GM21576 (cell line): Measurements from ENCODE around the gene SLC14A1.
A peak's percentile ranks its signal among the peaks of the same experiment; 100 is the strongest.

Source experiments
- ATAC-seq: cut with Tn5 transposase; IDR thresholded peaks from one replicate; pipeline ENCODE4 v1.9.1; 2021; ENCODE audit warnings: mild to moderate bottlenecking, moderate library complexity; ENCODE audit not compliant: unreplicated experiment

The SLC14A1 gene

DNA sequence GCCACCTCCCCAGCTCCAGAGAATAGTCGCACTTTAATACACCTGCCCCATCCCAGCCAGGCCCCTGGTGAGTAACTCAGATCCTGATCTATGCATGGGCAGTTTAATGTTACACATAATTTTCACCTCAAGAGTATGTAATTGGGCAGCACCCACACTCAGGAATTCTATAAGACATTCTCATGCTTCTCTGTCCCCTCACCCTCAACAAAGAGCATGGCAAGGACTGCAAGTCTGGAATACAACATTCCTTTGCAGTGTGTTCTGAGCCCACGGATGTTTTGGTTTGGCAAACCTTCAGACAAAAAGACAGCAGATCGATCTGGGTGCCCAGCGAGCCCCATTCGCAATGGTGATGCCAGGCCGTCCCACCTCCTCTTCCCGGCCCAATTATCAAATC is 4.9 kb upstream of the SLC14A1 start:
- ATAC-seq: no peak

DNA sequence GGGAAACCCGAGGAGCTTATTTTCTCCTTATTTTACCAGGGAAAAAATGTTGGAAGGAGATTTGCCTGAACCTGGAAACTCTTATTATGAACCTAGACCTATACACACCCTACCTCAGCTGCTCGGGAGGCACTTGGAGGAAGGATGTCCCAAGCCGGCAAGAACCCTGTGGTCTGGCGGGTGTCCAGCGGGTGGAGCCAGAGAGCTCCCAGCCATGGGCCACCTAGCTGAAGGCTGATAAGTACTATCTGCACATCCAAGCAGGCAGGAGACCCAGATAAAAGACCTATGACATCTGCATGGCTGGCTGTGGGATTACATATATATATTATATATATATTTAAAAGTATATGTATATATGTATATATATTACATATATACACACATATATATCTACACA is 1.1 kb upstream of the SLC14A1 start:
- peak; percentile 91 for ATAC-seq

DNA sequence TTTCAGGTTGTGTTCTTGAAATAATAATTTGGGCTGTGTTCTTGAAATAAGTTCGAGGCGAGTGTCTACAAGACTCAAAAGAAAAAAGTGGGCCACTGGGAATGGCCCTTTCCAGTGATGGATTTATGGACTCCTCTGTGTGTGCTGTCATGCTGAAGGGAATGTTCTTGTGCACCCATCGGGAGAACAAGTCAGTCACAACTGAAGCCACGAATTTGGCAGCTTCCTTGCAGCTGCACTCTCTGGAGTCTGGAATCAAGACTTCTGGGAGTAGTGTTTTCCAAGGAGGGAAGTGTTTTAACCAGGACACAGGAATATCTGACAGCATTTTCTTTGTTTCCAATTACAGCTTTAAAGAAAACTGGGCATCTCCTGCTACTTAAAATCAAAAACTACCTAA is 620 bp downstream of the SLC14A1 start:
- no peak for ATAC-seq

GRCh38 chr18:45725336-45725735 is 1.4 kb downstream of the SLC14A1 start:
- ATAC-seq: no peak

DNA sequence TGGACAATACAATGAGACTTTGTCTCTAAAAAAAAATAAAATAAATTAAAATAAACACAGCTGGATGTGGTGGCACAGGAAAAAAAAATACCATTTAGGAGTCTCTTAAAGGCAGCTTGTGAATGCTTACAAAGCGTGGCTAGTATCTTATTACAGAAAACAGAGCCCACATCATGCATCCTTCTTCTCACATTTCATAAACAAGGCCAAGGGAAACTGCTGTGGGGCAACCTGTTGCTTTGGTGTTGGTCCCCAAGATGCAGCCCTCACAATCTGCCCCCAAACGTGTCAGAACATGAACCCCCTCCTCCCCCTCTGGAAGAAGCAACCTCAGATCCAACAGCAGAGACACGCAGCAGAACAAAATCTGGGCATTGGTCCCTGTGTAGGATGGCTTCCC is 2.6 kb downstream of the SLC14A1 start:
- ATAC-seq: no peak

GRCh38 chr18:45727068-45727467 is 3.1 kb downstream of the SLC14A1 start:
- no peak for ATAC-seq

DNA sequence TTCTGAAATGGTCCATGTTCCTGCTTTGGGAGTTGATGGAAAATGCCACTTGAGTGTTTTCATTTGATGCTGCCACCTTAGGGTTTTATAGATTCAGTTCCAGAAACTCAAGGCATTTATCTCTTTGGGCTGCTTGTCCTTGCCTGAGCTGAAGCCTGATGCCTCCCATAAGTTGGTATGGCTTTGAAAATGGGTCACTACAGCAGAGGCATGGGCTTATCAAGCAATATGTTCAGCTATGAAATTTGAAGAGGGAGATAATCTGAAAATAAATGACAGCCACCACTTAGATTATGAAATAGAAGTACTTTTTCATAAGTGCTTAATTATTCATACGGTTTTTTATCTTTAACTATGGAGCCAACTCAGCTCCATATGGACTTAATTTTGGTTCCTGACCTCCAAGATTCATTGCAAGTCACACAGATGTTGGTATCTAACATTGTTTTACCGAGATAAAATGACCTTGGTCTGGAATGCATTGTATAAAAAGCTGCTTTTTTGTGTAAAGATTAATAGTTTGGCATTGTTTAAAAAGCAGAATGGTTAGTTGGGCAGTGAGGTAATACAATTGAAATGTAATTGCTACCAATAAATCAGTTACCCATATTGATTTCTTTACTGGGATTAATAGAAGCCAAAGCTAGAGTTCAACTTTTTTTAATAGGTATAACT is 4.5 kb downstream of the SLC14A1 start:
- no peak for ATAC-seq

- ATAC-seq: no peak
Observed at GRCh38 chr18:45730832-45731575, 7.0 kb downstream of the SLC14A1 start.

GRCh38 chr18:45731716-45732115 is 7.7 kb downstream of the SLC14A1 start:
- no peak for ATAC-seq

DNA sequence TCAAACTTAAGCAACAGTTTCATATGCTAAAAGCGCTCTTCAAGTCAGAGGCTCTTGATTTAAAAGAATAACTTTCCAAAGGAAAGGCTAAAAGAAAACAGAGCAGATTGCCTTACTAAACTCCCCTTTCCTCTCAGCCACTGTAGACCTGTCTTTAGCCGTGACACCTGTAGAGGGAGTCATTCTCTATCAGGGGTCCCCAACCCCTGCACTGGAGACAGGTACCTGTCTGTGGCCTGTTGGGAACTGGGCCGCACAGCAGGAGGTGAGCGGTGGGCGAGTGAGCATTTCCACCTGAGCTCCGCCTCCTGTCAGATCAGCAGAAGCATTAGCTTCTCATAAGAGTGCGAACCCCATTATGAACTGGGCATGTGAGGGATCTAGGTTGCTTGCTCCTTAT is 9.6 kb downstream of the SLC14A1 start:
- ATAC-seq: no peak

DNA sequence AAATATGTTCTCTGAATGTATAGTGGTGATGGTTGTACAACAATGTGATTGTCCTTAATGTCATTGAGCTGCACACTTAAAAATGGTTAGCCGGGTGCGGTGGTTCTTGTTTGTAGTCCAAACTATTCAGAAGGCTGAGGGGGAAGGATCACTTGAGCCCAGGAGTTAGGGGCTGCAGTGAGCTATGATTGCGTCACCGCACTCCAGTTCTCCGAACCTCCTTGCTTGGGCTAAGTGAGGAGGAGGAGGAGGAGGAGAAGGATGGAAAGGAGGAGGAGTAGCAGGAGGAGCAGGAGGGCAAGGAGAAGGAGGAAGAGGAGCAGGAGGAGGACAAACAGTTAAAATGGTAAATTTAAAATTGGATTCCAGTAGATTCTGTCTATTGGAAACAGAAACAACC is 10.5 kb downstream of the SLC14A1 start:
- ATAC-seq: no peak

GRCh38 chr18:45734944-45735343 is 11.0 kb downstream of the SLC14A1 start:
- no peak for ATAC-seq

DNA sequence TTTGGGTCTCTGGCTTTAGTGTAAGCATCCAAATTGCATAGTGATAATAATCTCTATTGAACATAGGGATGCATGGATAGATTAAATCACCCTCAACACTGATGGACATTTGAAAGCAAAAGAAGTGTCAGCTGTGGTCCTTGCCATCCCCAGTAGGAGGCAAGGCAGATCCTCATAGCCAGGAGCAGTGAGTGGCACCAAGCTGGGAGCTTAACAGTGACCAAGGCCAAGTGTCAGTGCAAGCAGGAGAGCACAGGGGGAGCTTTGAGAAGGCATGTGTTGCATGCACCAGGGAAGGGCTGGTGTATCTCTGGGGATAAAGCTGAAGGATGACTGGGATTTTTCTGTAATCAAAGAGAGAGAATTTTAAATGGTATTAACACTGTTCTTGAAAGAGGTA is 14.7 kb downstream of the SLC14A1 start:
- no peak for ATAC-seq

DNA sequence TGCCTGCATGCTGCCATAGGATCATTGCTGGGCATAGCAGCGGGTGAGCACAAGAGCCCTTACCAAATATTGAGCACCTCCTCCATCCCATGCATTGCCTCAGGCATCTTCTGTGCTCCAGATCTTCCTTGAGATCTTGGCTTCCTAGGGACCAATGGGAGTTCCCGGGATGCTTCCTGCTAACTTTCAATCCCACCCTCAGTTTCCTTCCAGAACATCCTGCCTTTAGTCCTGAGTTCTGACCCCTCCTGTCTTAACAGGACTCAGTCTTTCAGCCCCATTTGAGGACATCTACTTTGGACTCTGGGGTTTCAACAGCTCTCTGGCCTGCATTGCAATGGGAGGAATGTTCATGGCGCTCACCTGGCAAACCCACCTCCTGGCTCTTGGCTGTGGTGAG is 15.3 kb downstream of the SLC14A1 start:
- ATAC-seq: no peak

- no peak for ATAC-seq
Observed at GRCh38 chr18:45739848-45740247, 15.9 kb downstream of the SLC14A1 start.

DNA sequence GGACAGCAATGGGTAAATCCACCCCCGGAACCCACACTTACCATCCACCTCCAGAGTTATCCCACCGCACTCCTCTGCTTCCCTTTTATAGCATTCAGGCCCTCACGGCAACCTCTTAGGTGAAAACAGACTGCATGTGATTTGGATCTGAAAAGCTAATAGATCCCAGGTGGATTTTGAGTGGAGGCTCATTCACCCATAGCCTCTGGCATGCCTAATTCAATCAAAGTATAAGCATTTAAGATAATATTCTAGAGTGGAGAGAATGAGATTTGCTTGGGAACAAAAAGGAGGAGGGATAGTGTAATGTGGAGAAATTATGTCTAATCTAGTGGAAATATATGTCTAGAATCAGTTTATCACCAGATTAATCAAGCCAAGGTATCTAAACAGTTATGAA is 17.1 kb downstream of the SLC14A1 start:
- no peak for ATAC-seq

- no peak for ATAC-seq
Observed at GRCh38 chr18:45745817-45746461, 22.0 kb downstream of the SLC14A1 start.

DNA sequence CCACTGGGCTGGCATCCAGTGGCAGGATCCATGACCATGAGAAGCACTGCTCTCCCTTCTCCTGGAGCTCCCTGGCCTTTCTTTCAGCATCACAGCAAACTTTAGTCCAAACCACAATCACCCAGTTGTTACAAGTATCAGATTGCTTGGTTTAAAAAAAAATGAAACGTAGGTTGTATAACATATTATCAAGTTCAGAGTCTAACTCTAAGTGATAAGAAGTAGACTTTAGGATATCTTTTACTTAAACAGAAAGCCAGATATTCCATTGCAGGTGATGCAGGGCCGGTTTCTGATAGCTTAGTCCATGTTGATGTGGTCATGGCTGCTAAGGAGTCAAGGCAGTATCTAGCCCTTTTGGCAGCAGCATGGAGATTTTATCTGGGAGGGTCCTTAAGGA is 24.5 kb downstream of the SLC14A1 start:
- no peak for ATAC-seq

DNA sequence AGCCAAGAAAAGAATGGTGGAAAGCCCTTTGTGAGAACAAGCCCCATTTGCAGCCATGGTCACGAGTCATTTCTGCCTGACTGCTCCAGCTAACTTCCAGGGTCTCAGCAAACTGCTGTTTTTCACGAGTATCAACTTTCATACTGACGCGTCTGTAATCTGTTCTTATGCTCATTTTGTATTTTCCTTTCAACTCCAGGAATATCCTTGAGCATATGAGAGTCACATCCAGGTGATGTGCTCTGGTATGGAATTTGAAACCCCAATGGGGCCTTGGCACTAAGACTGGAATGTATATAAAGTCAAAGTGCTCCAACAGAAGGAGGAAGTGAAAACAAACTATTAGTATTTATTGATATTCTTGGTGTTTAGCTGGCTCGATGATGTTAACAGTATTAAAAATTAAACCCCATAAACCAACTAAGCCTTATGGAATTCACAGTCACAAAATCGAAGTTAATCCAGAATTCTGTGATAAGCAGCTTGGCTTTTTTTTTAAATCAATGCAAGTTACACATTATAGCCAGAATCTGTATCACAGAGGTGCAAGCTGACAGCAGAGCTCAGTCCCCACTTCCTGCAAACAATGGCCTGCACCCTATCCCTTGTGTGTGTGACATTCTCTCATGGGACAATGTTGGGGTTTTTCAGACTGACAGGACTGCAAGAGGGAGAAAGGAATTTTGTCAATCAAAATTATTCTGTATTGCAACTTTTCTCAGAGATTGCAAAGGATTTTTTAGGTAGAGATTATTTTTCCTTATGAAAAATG is 26.1 kb downstream of the SLC14A1 start:
- no peak for ATAC-seq

DNA sequence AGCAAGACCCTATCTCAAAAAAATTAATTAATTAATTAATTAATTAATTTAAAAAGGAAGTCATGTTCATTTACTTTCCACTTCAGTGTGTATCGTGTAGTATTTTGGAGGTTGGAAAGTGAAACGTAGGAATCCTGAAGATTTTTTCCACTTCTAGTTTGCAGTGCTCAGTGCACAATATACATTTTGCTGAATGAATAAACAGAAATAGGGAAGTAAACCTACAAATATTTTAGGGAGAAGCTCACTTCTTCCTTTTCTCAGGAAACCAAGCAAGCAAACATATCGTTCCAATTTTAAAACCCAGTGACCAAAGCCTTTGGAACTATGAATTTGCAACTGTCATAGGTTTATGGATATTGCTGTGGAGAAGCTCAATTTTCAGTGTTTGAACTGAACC is 27.8 kb downstream of the SLC14A1 start:
- ATAC-seq: no peak

DNA sequence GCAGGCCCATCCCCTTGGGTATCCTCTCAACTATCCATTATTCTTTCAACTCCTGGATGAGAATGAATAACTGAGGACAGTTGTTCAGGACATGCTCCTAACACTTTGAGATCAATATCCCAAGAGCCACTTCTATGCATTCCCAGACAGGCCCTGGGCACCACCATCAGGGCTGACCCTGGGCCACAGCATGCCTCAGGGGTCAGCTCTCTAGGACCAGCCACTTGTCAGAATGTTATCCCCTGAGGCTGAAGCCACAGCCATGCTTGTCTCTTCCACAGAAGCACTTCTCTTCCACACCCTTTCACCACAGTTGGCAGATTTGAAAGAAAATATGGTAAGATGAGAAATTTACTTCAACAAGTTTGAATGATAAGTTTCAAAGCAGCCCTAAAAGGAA is 28.7 kb downstream of the SLC14A1 start:
- no peak for ATAC-seq
